GM19240 (cell line): ENCODE results near the gene GAK.

ENCODE experiments used
- DNase-seq: peaks from one replicate; pipeline ENCODE4 v3.0.0; 2011; ENCODE audit warnings: low spot score; ENCODE audit not compliant: insufficient read length

GAK gene

DNA sequence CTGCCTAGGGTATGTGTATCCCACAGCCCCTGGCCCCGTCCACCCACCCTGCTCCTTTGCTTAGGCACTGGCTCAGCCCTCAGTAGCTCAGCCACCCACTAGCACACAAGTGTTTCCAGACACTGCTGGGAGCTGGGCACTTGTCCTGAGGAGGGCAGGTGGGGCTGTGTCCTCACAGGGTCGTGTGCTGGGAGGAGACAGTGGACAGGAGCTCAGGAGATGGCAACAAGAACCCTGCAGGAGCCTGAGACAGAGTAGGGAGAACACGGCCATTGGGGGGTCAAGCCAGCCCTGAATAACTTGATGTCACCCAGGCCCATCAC, 100.7 kb downstream of the GAK start:
- DNase-seq = no peak

DNA sequence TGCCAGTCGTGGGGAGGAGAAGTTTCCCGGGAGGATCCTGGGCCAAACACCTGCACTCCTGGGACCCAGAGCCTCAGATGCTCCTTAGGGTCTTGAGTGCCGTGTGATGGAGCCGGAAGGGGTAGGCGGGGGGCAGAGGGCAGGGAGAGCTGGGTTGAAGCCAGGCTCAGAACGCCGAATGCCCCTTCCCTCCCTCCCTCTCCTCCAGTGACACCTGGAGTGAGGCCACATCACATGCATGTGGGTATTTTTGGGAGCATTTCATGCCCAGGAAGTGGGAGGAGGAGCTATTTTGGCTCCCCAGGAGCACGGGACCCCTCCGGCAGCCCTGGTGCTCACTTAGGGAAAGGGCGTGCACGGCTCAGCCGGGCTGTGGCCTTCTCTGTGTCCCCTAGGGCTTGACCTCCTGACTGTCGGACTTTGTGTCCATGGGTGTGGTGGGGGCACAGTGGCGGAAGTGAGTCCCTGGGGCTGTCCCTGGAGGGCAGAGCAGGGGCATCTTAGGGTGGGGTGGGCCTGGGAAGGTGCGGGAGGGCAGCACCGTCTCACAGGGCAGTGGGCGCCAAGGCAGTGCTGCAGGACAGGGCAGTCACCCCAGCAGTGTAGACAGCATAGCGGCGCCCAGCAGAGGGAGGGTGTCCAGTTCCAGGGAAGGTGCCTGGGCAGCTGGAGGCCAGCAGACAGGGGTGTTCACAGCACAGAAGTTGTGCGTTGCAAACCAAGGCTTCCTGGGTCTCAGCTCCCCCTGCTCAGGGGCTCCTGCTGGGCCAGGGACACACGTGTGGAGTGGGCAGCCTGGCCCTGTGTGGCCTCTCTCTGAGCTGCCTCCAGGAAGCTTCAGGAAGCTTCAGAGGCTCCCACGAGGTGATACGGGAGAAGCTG, 101.3 kb downstream of the GAK start:
- DNase-seq = no peak

DNA sequence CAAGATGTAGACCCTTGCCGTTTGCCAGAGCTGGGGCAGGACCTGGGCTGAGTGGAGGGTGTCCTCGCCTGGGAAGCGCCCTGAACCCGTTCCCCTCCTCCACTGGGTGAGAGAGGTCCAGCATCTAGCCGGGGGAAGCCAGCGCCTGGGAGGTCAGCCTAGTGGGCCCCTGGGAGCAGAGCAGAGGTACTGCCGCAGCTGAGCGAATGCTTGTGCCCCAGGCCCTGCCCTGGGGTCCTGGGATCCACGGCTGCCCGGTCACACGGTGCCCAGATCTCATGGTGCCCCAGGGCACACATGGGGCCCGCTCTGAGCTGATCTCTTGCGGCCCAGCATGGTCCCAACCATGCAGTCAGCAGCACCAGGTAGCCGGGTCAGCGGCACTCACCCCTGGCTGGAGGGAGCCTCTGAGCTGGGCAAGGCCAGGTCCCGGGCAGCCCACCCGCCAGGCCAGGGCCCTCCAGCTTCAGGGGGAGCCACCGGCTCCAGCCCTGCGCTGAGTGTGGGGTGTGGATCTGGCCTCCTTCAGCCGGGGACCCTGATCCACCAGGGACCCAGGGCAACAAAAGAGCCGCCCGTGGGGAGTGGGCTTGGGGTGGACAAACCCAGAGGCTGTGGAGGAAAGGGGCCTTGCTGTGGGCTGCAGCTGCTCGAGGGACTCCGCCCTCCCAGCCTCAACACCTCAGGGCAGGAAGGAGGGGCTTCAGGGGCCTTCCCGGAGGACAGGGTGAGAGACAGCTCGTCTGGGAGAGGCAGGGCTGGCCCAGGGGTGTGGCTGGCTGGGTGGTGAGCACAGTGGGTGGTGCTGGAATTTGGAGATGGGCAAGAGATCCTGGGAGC, 102.1 kb downstream of the GAK start:
- DNase-seq = no peak

DNA sequence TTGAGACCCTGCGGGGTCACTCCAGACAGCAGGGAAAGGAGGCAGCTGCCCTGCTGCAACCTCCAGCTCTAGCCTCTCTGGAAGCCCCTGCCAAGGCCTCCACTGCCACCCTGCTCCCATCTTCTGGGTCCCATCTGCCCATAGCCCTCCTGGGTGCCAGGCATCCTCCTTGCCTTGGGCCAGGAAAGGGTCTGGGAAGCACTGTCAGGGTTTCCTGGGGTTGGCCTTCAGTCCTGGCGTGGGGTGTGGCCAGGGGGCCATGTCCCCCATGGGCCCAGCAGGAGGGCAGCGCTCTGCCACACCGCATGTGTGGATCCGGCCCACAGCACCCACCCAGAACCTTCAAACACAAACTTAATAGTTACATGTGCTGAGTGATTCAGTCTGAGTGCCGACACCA, 102.8 kb downstream of the GAK start:
- no peak for DNase-seq

GRCh38 chr4:828641-829271, 103.4 kb downstream of the GAK start:
- no peak for DNase-seq

DNA sequence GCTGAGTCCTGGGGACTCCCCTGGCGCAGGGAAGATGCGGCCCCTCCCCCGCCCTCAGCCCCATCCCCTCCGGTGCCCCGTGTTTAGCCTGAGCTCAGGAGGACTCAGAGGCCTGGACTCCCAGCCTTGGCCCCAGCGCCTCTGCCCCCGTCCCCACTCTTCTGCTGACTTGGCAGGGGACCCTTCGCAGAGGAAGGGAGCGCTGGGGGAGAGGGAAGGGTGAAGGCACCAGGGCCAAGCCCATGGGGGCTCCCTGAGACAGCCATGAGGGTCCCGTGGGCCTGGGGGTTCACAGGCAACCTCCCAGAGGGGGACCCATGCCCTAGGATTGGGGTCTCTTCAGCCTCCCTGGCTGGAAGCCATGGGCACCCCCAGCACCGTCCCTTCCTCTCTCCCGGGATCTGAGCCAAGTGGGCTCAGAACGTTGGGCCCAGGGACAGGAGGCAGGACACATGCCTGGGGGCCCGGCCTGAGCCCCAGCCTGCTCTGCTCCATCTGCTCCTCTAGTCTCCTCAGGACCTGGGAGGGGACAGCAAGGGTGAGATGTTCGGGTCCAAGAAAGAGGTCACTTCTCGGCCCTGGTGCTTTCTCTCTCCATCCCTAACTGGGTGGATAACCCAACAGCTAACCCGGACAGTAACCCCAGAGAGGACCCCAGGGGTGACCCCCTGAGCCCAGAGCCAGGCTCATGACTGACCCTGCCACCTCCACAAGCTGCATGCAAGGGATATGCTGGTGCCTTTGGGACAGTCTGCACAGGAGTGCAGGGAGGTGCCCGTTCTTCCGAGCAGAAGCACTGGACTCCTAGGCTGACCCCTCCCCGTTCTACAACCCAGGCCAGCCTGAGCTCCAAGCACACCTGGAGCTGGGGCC, 104.7 kb downstream of the GAK start:
- no peak for DNase-seq

- DNase-seq = no peak
Observed at GRCh38 chr4:826508-827208, 105.5 kb downstream of the GAK start.

- no peak for DNase-seq
Observed at GRCh38 chr4:825971-826330, 106.2 kb downstream of the GAK start, which contains the start of gene CPLX1. CPLX1 (minus strand) TSS chr4:826129; CDS start chr4:824522, 1,607 bp downstream.

- no peak for DNase-seq
Observed at GRCh38 chr4:825063-825970, 106.8 kb downstream of the GAK start.

GRCh38 chr4:824461-825062, 107.6 kb downstream of the GAK start:
- DNase-seq = no peak

DNA sequence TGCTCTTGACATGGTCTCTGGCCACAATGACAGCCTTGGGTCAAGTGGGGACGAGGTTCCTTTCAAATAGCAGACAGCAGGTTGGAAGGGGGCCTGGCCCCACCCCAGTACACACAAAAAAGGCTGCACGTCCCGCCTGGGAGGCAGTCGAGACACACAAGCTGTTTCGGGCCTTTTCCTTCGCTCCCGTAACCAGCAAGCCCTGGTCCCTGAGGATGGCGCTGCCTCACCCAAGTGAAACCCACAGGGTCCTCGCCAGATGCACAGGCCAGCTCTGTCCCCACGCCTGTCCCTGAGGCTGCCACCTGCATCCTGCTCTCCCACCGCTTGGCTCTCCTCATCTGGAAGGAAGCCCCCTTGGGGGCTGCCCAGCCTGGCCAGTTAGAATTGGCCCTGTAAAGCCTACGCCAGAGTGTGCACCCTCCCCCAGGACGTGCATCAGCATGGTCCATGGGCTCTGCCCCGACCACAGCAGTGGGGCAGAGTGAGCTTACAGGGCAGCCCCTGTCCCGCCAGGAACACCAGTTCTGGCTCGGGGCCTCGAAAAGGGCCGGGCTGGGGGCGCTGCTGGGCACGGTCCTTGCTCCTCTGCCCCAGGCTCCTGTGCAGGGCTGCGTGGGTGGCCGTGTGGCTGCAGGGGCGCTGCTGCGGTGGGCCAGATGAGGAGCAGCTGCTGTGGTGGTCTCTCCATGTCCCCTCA, 108.2 kb downstream of the GAK start:
- DNase-seq = no peak

DNA sequence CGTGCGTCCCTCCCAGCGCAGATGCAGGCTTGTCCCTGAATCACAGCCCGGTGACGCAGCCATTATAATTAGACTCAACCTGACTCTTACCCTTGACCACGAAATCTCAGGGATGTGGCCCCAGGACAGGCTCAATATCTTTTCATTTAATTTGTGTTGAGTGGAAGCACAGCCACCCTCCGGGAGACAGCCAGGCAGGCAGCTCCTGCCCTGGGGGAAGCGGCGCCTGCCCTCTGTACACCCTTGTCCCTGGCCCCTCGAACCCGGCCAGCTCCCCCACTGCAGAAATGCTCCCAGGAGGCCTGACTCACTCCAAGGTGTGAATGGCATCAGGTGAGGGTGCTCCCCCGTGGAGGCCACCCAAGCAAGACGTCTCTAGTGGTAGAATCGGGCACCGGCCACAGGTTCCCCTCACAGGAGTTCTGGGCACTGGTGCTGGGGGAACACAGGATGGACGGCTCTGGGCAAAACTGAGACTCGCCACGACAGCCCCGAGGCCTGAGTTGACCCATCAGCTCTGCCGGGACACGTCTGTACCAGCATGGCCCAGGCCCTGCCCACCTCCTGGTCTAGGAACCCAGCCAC, 108.8 kb downstream of the GAK start:
- DNase-seq = no peak

GRCh38 chr4:822361-823175, 109.5 kb downstream of the GAK start:
- DNase-seq = no peak

DNA sequence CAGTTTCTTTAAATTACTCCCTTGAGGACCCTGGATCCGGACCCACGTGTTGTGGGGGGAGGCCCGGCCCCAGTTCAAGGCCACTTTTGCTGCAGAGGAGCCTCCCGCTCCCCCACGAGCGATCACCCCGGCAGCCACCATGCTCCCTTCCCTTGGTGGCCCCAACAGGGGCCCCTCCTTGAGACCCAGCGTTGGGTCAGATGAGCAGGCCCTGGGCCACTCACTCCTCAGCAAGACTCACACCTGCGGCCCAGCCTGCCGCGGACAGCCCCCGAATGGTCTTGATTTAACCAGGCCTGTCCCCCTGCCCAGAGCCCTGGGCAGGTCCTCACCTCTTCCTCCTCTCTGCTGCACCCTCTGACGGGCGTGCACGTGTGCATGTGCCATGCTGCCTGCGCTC, 110.5 kb downstream of the GAK start:
- DNase-seq = no peak

DNA sequence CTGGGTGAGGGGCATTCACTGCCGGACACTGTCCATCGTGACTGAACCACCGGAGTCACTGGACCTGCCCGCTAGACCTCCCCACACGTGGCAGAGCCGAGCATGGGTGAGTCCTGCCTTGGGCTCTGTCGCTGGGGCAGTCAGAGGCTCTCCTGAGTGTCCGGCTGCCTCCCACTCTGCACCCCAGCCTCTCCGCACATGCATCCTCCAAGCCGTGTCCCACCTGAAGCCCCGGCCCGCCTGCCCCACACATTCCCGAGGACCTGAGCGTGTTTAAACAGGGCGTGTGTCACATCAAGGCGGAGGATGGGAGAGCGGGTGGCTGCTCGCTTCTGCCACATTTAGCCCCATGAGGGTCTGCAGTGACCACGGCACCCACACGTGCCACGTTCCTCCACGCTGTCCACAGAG, 110.9 kb downstream of the GAK start:
- DNase-seq = no peak

DNA sequence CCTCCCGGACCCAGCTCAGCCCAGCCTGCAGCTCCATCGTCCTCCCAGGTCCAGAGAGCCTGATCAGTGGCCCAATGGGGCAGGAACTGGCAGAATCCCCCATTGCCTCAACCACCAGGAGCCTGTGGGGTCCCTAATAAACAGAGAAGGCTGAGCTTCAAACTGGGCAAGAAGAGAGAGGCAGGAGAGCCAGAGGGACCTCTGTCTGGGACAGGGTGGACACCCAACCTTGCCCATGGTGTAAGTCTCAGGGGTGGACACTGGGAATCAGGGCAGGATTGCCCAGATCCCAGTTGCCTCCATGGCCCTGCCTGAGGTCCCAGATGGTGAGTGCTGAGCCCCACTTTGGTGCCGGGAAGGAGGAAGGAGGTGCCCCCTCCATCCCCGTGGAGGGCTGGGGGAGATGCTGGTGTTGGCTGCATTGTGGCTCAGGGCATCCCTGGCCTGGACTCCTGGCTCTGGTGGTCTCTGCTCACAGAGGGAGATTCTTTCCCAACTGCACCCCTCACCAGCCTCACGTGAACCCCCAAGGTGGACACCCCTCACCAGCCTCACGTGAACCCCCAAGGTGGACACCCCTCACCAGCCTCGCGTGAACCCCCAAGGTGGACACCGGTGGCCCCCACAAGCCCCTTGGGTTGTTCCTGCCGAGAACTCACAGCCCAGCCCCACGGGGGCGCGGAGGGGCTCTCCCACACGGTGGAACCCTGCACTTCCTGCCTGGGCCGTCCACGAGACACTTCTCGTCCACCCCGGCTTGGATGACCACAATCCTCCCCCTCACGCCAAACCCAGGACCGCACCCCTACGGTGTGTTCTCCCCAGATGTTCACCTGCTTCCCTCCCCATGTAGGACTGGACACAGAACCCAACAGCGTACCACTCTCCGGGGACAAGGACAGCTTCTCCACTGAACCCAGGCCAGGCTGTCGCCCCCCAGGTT, 111.6 kb downstream of the GAK start:
- DNase-seq = no peak
